Gastrocnemius medialis (tissue), 4 donors: ENCODE measurements around the gene MTMR11.

Experiments
- POLR2A ChIP-seq, 2 donors: fragments of 450-650 bp; IDR thresholded peaks; one replicate each; pipeline ENCODE4 v1.6.1; 2017; ENCODE audit warnings: antibody characterized with exemption in 2 of 2, mild to moderate bottlenecking in 2 of 2, moderate library complexity in 2 of 2
- TF ChIP-seq, protein P1 (sequence below), 5 experiments: fragments of 450-650 bp in 3 of 5; fragments of 200-600 bp in 2 of 5; sonication (generic) in 2 of 5; IDR thresholded peaks in 4 of 5; conservative IDR thresholded peaks in 1 of 5; 1 replicate in 4 of 5; 2 replicates in 1 of 5; pipeline ENCODE4 v1.5.1; 2016 to 2019; ENCODE audit warnings: antibody characterized with exemption in 5 of 5, mild to moderate bottlenecking in 3 of 5, moderate library complexity in 3 of 5

DNA sequence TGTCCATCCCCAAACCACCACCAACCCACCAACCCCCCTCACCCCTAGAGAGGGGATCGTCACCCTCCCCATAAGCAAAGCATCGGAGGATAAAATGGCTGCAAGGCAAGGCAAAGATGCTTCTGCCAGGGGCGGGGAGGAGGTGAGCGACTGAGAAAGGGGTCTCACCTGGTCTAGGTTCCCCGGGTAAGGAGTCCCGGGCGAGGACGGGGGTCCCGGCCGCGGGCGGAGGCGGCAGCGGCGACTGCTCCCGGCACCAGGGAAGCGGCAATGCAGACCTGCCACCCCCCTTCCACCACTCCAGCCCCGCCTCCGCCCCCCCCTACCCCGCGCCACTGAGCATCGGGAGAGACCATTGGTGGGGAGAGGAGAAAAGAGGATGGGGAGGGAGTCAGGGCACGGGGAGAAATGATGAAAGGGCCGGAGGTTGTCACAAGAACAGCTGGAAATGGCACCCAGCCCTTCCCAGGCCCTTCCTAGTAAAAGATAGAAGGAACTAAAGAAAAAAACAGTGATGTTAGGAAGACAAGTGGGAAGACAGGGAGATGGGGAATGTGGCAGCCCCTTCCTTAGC lies 19.0 kb downstream of the MTMR11 start, which contains the start of gene SV2A:
- TF ChIP-seq, protein P1, sequence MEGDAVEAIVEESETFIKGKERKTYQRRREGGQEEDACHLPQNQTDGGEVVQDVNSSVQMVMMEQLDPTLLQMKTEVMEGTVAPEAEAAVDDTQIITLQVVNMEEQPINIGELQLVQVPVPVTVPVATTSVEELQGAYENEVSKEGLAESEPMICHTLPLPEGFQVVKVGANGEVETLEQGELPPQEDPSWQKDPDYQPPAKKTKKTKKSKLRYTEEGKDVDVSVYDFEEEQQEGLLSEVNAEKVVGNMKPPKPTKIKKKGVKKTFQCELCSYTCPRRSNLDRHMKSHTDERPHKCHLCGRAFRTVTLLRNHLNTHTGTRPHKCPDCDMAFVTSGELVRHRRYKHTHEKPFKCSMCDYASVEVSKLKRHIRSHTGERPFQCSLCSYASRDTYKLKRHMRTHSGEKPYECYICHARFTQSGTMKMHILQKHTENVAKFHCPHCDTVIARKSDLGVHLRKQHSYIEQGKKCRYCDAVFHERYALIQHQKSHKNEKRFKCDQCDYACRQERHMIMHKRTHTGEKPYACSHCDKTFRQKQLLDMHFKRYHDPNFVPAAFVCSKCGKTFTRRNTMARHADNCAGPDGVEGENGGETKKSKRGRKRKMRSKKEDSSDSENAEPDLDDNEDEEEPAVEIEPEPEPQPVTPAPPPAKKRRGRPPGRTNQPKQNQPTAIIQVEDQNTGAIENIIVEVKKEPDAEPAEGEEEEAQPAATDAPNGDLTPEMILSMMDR (IDR thresholded peaks at IDR 0.05 in 4 of 5, conservative IDR thresholded peaks at IDR 0.05 in 1 of 5) = no peak
- TF ChIP-seq POLR2A (IDR thresholded peaks at IDR 0.05) = no peak
